ENCODE data around the gene PACRGL.

GRCh38 chr4:20698382-20698781 is 1.9 kb upstream of the PACRGL start:
- TF ChIP-seq CTCF (IDR thresholded peaks at IDR 0.05; ENCODE audit: low read length) (no peak), EZH2 (IDR thresholded peaks at IDR 0.05; ENCODE audit: borderline replicate concordance, low read length) (no peak)

Measured in OCI-LY1 (cell line).